OCI-LY1 (cell line): ENCODE results near the gene CHST15.

ENCODE experiments used
- H2AFZ ChIP-seq: fragments of 200-600 bp; sonication (generic), shearing (Covaris generic); 2 replicates; pipeline ENCODE4 v1.6.0; 2014; ENCODE audit warnings: antibody characterized with exemption, mild to moderate bottlenecking, low read length
- H3F3A ChIP-seq: fragments of 200-600 bp; sonication (generic), shearing (Covaris generic); 2 replicates; pipeline ENCODE4 v1.6.0; 2014; ENCODE audit warnings: mild to moderate bottlenecking, antibody characterized with exemption, low read length, moderate library complexity; ENCODE audit not compliant: insufficient read depth
- H3K27ac ChIP-seq: fragments of 200-600 bp; sonication (generic); 2 replicates; pipeline ENCODE4 v1.5.1; 2014; ENCODE audit warnings: low read length, mixed run types, mild to moderate bottlenecking, low read depth; ENCODE audit not compliant: poor library complexity, severe bottlenecking
- H3K27me3 ChIP-seq: fragments of 200-600 bp; sonication (generic); 2 replicates; pipeline ENCODE4 v1.6.0; 2014; ENCODE audit warnings: antibody characterized with exemption, mild to moderate bottlenecking, low read length, moderate library complexity; ENCODE audit not compliant: insufficient read depth
- H3K36me3 ChIP-seq: fragments of 200-600 bp; sonication (generic); 2 replicates; pipeline ENCODE4 v1.6.1; 2014; ENCODE audit warnings: mild to moderate bottlenecking, antibody characterized with exemption, low read length, moderate library complexity, mixed read lengths; ENCODE audit not compliant: insufficient read depth
- H3K4me1 ChIP-seq: fragments of 200-600 bp; sonication (generic); 2 replicates; pipeline ENCODE4 v1.5.1; 2014; ENCODE audit warnings: mild to moderate bottlenecking, low read length, moderate library complexity; ENCODE audit not compliant: insufficient read depth, severe bottlenecking
- H3K4me2 ChIP-seq: fragments of 200-600 bp; sonication (generic), shearing (Covaris generic); 2 replicates; pipeline ENCODE4 v1.6.1; 2014; ENCODE audit warnings: low read length
- H3K4me3 ChIP-seq: fragments of 200-600 bp; sonication (generic); 2 replicates; pipeline ENCODE4 v1.5.1; 2014; ENCODE audit warnings: low read length, low read depth, mild to moderate bottlenecking, mixed read lengths; ENCODE audit not compliant: poor library complexity, severe bottlenecking
- H3K79me2 ChIP-seq: fragments of 200-600 bp; shearing (Covaris generic); 2 replicates; pipeline ENCODE4 v1.6.1; 2016; ENCODE audit warnings: mixed run types, low read length, mixed read lengths; ENCODE audit not compliant: insufficient read depth
- H3K9ac ChIP-seq: fragments of 200-600 bp; sonication (generic), shearing (Covaris generic); 2 replicates; pipeline ENCODE4 v1.6.1; 2014; ENCODE audit warnings: mild to moderate bottlenecking, low read length, mixed read lengths
- H3K9me2 ChIP-seq: fragments of 200-600 bp; sonication (generic), shearing (Covaris generic); 2 replicates; pipeline ENCODE4 v1.6.1; 2014; ENCODE audit warnings: low read depth, mild to moderate bottlenecking, low read length, mixed read lengths
- H3K9me3 ChIP-seq: fragments of 200-600 bp; shearing (Covaris generic); 2 replicates; pipeline ENCODE4 v1.6.1; 2014; ENCODE audit warnings: low read length, mixed read lengths
- H4K20me1 ChIP-seq: fragments of 200-600 bp; sonication (generic), shearing (Covaris generic); 2 replicates; pipeline ENCODE4 v1.6.0; 2016; ENCODE audit warnings: mild to moderate bottlenecking, low read length; ENCODE audit not compliant: insufficient read depth
- EZH2 ChIP-seq: fragments of 200-600 bp; sonication (generic), shearing (Covaris generic); IDR thresholded peaks from 2 replicates; pipeline ENCODE4 v1.8.0; 2017; ENCODE audit warnings: borderline replicate concordance, mixed run types, mild to moderate bottlenecking, antibody characterized with exemption, low read length, moderate library complexity, mixed read lengths
- TF ChIP-seq, protein P1 (sequence below): fragments of 200-600 bp; sonication (generic), shearing (Covaris generic); IDR thresholded peaks from 2 replicates; pipeline ENCODE4 v1.5.1; 2017; ENCODE audit warnings: mild to moderate bottlenecking, antibody characterized with exemption, low read length, moderate library complexity, mixed read lengths

CHST15 gene

DNA sequence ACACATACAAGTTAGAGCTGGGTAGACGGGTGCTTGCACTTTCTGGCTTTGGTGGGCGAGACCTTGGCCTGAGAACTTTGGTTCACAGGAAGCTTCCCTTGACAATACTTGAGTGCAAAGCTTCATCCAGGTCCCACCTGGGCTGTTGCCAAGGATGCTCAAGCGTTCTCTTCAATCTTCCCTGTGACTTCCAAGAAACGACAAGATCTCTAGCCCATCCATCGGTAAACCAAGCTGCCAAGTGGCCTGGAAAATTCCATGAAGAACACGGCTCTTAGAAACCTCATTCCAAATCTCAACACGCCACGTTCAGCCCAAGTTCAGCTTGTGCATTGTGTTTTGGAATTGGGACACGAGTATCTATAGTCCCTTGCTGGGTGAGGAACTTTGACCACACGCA is 84.7 kb downstream of the CHST15 start:
- no peak overlapping the region for H3K4me2 ChIP-seq
- TF ChIP-seq, protein P1, sequence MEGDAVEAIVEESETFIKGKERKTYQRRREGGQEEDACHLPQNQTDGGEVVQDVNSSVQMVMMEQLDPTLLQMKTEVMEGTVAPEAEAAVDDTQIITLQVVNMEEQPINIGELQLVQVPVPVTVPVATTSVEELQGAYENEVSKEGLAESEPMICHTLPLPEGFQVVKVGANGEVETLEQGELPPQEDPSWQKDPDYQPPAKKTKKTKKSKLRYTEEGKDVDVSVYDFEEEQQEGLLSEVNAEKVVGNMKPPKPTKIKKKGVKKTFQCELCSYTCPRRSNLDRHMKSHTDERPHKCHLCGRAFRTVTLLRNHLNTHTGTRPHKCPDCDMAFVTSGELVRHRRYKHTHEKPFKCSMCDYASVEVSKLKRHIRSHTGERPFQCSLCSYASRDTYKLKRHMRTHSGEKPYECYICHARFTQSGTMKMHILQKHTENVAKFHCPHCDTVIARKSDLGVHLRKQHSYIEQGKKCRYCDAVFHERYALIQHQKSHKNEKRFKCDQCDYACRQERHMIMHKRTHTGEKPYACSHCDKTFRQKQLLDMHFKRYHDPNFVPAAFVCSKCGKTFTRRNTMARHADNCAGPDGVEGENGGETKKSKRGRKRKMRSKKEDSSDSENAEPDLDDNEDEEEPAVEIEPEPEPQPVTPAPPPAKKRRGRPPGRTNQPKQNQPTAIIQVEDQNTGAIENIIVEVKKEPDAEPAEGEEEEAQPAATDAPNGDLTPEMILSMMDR, result no peak
- no peak for TF ChIP-seq EZH2
- H3K9me3 ChIP-seq, result peaks cover 9% of the 10 kb centered on the region; the same call in 1 of the 2 replicates
- no peaks in the 10 kb centered on the region for H3K9me2 ChIP-seq
- H3K36me3 ChIP-seq, result peaks cover 47% of the 10 kb centered on the region
- H3K79me2 ChIP-seq, result no peaks in the 10 kb centered on the region
- no peaks in the 10 kb centered on the region for H4K20me1 ChIP-seq
- no peaks in the 10 kb centered on the region for H3F3A ChIP-seq
- H3K4me1 ChIP-seq, result peaks cover 28% of the 10 kb centered on the region
- H3K4me3 ChIP-seq, result no peak overlapping the region
- H3K27ac ChIP-seq, result no peak overlapping the region
- H3K9ac ChIP-seq, result no peak overlapping the region
- H2AFZ ChIP-seq, result no peak overlapping the region
- no peaks in the 10 kb centered on the region for H3K27me3 ChIP-seq

DNA sequence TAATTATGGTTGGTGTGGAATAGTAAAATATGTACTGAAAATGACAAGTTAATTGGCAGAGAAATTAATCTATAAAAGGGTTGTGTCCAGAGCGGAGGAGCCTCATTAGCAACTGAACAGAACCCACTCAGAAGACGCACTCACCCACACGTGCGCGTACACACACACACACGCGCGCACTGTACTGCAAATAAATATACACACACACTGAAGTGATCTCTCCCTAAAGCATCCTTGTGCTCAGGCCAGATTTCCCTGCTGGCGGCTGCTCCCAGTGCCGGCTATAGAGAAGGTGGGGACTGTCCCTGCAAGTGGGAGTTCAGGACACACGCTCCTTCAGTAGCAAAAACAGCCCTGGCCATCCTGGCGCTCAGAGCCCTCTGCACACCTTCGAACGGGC is 85.2 kb downstream of the CHST15 start:
- Histone ChIP-seq H2AFZ (no peak overlapping the region), H3F3A (no peaks in the 10 kb centered on the region), H3K36me3 (peaks cover 42% of the 10 kb centered on the region), H4K20me1 (no peaks in the 10 kb centered on the region), H3K9me2 (no peaks in the 10 kb centered on the region), H3K4me1 (peaks cover 28% of the 10 kb centered on the region), H3K9ac (no peak overlapping the region), H3K9me3 (peaks cover 4% of the 10 kb centered on the region; the same call in 1 of the 2 replicates), H3K79me2 (no peaks in the 10 kb centered on the region), H3K27ac (no peak overlapping the region), H3K27me3 (no peaks in the 10 kb centered on the region), H3K4me3 (no peak overlapping the region), H3K4me2 (no peak overlapping the region)
- no peak for TF ChIP-seq EZH2
- TF ChIP-seq, protein P1, result no peak

DNA sequence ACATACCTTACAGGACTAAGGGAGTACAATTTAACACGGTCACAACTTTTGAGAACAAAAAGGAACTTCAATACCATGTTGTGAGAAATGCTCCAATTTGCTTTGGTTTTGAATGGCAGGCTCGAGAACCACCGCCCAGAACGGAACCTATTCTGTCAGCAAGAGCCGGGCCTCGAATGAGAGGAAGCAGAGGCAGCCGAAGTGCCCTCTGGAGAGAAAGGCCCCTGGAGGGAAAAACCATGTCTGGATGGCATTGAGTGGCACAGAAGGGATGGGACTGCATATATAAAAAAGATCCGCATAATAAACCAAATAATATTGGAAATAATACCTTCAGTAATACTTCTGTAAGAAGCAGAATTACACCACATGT is 85.6 kb downstream of the CHST15 start:
- TF ChIP-seq, protein P1, result no peak
- TF ChIP-seq EZH2, result no peak
- no peak overlapping the region for H3K9ac ChIP-seq
- no peaks in the 10 kb centered on the region for H3K27me3 ChIP-seq
- no peak overlapping the region for H3K4me3 ChIP-seq
- H3K4me2 ChIP-seq, result no peak overlapping the region
- H2AFZ ChIP-seq, result no peak overlapping the region
- H3K4me1 ChIP-seq, result peaks cover 28% of the 10 kb centered on the region
- H3K27ac ChIP-seq, result peak overlapping the region; percentile 50
- no peaks in the 10 kb centered on the region for H3K9me2 ChIP-seq
- peaks cover 38% of the 10 kb centered on the region for H3K36me3 ChIP-seq
- no peaks in the 10 kb centered on the region for H3K79me2 ChIP-seq
- H4K20me1 ChIP-seq, result no peaks in the 10 kb centered on the region
- no peaks in the 10 kb centered on the region for H3F3A ChIP-seq
- H3K9me3 ChIP-seq, result 0 out of 2 replicates have a peak, but pooled peaks cover under 1% of the 10 kb centered on the region
